CD4-positive, alpha-beta T cell treated with Interleukin-15 for 4 hours (primary cell): ENCODE measurements around the gene PTPRN2.
"Not testable (repeated sequence)": the region's sequence is repeated elsewhere in the genome, so short reads cannot be mapped to it uniquely, and the experiment has no call there.

Experiments used
- DNase-seq: peaks from one replicate; pipeline ENCODE4 v3.0.0-alpha.2; 2020; ENCODE audit warnings: low spot score

Gene PTPRN2

DNA sequence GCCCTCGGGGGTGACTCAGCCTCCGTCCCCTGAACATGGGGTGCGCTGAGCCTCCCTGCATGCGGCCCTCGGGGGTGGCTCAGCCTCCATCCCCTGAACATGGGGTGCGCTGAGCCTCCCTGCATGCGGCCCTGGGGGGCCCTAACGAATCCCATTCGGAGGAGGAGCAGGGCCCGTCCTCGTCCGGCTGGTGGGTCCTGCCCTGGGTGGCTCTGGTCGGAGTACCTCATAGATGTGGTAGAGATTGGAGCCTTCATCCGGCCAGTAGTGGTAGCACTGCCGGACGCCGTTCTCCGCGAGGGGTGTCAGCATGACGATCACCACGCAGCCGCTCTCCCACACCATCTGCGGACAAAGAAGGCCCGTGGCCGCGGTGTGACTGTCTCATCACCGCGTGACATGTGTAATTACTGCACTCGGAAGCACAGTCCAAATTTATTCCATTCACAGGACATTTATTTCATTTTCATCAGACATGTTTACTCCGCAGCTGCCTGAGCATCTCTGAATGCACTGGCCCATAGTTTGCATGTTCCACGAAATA is 1009.8 kb downstream of the PTPRN2 start:
- DNase-seq: no peak

DNA sequence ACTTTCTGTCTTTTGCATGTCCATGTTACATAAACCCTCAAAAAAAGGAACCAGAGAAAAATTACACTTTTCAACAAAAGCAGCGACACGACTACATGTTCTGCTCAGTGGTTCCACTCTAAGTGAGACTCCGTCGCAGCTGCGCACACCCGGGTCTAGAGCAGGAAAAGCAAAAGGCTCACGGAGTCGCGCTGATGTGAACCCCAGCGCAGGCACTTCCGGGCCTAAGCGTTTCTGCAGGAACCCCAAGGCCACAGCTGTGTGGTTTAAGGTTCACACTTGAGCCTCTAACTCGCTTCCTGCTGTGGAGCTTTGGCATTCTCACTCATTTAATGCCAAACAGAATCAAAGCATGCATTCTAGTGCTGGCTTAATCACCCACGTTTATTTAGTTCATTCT is 1010.6 kb downstream of the PTPRN2 start:
- no peak for DNase-seq

DNA sequence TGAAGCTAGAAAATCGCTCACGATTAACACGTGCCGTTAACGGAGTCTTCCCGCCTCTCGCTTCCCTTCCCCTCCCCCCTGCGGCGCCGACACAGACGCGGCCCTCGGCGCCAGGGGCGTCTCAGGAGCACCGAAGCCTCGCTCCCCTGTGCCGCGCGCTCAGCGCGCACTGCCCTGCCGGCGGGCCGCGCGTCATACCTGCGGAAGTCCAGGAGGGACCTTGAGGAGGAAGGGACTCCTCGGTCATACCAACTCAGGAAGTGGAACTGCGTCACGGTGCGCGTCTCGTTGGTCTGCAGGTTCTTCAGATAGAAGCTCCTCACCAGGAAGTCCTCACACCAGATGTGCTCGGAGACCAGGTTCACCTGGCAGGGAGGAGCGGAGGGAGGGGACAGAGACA is 1011.2 kb downstream of the PTPRN2 start:
- DNase-seq: peak; percentile 57

DNA sequence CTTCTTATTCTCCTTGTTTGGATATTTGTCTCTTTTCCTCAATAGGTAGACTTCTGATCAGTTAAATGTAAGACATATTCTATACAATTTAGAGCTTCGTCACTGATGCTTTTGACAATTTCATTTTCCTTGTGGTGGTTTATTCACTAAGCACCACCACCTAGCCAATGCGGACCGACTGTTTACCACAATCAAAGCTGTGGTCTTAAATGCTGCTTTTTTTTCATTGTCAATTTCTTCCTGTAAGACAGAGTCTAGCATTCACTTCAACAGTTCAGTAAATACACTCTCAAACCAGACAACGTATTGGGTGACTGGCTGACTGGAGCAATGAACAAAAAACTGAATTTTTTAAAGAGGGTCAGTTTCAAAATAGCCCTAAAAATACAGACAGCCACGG is 1011.8 kb downstream of the PTPRN2 start:
- DNase-seq: no peak

DNA sequence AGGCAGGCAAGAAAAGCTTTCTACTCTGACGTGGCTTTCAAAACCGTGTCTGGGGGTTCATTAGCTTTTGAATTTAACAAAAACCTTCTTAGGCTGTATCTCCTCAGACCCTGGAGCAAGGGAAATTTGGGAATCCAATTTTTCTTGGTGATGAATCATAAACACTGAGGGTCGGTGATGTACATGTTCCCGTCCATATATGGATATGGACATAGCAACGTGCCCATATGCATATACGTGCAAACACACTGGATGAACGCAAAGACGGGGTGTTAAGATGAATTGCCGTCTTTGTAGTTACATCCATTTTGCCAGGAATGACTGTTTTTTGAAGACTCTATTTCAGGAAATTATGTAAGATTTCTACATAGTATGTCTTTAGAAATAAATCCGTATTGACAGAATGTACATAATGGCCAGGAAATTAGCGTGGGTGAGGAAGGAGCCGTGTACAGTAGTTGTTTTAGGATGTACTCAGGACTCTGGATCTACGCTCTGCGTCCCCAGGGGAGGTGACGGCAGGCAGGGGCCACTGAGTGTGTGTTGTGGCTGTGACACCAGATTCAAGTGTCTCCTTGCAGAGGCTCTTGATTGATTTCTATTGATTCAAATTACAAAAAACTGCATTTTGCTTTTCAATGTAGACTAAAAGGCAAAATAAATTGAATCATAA is 1012.6 kb downstream of the PTPRN2 start:
- no peak for DNase-seq

DNA sequence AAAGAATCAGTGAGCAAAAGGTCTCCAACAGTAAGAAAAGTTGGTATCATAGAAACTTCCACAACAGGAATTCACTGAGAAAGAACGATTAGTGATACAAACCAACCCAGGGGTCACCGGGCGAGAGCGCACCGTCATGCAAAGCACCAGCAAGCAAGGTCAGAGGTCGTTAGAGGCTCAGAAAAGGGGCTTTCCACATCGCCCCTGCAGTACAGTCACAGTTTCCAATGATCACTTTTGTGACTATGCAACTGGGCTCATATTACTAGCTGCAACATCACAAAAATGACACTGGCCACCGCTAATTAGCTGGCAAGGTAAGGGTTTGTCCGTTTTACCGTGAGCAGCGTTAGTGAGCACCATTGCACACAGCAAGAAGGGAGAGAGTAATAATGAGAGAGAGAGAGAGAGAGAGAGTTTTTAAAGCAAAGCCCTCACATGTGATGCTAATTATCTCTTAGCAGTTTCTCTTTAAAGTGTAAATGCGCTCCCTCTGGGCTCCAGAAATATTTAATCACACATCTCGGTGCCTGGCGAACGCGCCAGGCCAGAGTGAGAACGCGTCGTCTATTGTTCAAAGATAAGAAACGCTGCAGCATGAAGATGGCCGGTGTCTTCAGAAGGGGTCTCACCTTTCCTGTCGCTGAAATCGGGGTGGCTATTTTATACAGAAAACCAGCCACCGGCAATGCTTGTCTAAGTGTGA is 1013.4 kb downstream of the PTPRN2 start:
- DNase-seq: no peak

DNA sequence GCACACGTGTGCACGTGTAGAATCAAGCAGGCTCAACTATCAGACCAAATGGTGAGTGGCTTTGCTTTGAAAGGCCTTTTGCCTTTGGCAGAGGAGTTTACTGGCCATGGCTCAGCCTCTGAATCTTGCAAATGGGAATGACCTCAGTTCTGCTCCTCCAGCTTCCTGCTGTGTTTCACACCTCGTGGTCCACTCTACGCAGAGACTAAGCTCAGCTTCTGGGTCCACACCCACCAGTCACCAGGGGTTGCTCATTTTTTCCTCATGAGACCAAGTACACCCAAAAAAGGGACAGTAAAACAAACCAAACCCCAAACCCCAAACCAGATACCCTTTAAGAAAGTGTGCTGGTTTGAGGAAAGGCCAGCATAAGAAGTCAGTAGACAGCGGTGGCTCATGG is 1014.4 kb downstream of the PTPRN2 start:
- DNase-seq: no peak

DNA sequence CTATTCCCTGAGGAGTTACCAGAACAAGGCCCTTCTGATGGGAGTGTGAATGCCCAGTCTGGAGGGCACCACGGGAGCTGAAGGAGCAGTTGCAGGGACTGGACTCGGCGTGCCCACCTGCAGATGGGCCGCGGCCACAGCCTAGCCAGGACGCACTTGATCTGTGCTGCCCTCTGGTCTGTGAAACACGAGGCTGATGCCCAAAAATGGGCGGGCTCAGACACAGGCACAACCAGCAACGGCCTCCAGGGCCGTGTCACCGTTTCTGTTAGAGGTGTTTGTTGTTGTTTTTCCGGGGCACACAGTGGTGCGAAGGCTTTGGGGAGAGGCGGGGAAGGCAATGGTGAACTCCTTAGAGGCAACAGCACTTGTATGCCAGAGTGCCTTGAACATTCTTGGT is 1015.0 kb downstream of the PTPRN2 start:
- no peak for DNase-seq

DNA sequence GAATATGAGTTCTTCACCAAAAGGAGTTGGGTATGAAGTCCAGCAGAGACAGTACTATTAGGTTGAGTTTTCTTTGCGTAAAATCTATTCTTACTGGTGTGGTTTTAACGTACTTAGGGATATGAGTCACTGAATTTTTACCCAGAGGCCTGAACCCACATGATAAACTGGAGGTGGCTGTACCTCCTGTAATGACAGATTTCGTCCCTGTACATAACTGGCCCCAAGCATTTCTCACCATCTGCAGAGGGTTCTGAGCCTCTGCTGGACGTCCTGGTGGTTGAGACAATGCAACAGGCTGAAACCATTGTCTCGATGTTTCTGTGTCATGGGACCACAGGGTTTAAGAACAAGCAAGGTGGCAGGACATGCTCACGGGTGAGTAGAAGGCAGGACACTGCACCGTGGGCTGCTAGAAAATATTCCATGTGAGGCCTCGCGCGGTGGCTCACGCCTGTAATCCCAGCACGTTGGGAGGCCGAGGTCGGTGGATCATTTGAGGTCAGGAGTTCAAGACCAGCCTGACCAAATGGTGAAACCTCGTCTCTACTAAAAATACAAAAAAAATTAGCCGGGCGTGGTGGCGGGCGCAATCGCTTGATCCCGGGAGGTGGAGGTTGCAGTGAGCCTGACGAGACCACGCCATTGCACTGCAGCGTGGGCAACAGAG is 1017.0 kb downstream of the PTPRN2 start:
- DNase-seq: no peak

DNA sequence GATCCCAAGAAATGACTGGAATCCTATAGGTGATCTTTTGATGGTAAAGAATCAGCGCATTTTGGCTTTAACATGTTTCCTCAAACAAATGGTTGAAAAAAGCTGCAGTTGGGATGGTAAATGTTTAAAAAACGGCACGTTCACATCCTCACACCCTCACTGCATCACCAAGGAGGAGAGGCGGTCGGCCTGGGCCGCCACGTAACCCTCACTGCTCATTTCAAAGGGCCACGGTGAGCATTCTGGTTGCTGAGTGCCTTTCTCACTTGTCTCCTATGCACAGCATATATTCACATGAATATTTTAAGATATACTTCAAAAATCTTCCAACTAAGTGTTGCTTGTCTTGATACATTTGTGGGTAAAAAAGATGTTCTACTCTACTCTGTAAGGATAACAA is 1017.7 kb downstream of the PTPRN2 start:
- no peak for DNase-seq

DNA sequence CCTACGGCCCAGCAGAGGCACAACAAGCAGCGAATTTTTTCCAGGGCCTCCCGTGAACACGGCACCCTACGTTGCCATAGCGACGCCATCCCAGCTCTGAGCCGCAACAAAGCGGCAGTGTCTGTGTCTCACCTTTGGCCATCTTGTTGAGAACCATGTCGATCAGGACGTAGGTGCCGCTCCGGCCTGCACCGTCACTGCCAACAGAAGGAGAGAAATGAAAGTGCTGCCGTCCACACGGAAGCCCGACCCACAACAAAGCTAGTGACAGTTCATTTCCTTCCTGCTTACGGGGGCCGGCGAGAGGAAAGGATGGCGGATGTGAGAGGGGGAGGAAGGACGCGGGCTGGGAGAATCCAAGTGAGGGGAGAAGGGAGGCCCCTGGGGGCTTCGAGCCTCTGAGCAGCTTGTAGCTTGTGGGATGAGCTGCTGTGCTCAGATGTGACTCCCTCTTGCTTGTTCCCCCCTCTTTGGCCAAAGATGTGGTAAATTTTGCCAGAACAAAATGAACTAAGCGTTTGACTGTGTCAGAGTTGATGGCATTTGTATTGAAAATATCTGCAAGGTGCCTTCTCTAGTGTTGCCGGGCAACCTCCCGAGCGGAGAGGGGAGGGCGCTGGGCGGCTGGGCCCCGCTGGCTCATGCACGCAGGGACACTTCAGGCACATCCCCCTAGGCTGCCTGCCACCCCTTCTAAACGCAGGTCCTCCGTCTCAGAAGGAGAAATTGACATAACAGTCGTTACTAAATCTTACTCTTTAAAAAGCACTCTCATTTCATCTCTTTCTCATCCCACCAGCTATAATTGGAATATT is 1018.6 kb downstream of the PTPRN2 start:
- DNase-seq: peak; percentile 47

DNA sequence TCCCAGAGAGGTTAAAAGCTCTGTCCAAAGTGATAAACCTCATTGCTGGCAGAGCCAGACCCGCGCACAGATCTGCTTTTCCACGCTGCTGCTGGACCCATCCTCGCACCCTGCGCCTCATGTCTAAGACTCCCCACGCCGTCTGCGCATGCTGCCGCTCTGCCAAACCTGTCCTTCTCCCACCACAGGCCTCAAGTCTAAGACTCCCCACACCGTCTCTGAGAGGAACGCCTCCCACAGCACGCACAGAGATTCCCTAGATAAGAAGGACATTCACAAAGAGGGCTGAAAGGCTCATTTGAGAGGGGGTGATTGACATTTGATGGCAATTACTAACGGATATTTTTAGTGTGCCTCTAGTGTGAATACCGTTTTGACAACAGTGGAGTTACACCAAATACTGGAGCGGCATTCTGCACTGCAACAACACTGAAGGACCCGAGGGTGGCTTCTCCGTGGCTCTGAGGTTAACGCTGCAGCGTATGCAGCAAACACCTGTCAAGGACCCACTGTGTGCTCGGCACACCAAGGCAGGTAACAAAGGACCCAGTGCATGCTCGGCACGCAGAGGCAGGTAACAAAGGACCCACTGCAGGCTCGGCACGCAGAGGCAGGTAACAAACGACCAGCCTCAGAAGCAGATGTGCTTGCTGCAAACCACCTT is 1019.4 kb downstream of the PTPRN2 start:
- DNase-seq: no peak

DNA sequence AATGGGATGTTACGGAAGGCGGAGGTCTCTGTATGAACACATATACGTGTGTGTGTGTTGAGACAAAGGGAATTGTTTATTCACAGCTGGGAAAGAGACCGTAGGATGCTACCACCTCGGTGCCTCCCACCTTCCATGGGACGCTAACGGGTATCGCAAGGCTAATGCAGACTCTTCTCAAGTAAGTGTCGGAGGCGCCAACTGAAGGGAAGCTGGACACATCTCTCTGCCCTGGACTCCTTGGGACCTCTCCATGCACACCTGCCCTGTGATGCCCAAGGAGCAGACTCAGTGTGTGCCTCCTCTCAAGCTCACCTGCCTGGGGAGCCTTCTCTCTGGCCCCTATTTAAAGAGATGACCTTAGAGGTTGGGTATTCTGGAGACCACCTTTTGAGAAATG is 1020.0 kb downstream of the PTPRN2 start:
- DNase-seq: no peak

DNA sequence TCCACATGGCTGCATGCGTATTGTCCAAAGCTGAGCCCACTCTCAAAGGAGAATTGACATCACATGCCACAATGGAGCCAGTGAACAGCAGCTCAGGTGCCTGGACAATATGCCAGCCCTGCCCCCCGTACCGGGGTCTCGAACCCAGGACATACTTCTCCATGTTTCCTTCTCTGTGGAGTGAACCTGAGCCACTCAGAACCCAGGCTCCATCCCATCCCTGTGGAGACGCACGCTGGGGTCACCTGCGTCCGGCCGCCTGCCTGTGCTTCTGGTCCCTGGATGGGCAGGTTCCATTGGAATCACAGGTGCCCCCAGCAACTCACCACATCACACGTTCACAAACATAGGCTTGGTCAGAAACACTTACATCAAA is 1021.0 kb downstream of the PTPRN2 start:
- no peak for DNase-seq

DNA sequence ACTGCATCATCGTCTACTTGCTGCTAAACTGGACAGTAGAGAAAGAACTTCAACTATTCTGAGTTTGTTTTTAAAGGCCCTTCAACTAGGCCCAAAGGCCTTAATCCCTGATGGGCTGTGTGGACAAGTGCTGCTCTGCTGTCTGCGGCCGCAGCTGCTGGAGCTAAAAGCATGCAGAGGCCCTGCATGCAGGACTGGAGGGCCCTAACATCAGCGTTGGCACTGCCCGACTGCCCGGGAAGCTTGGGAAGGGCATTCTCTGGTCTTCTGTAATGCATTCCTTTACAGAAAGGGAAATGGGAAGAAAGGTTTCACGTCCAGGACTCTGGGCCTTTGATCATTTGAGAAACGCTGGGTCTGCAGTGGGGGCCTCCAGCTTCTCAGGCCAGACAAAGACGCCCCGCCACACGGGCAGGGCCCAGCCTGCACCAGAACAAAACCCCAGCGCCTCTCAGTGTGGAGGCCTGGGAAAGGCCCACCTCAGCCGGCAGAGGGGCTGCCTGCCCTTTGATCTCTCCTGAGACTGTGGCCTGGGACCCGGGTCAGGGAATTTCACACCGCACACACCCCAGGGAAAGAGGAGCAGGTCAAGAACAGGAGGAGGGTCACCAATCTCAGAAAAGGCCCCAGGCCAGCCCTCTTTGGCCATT is 1021.5 kb downstream of the PTPRN2 start:
- DNase-seq: no peak

DNA sequence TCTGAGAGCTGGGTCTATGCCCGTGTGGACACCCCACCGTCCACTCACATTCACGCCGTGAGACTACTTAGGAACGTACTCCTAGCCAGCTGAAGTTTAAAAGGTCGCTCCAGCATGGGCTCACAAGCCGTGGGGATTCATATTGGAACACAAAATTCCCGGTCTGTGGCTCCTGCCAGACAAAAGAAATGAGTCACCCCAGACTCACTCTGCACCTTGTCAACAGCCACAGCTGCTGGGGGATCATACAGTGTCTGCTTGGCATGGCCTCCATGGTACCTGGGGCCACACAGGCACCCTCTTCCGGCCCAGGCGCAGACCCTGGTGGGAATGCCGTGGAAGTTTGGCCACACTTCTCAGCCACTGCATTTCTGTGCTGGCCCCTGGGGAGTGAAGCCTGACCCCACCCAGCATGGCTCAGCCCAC is 1022.4 kb downstream of the PTPRN2 start:
- no peak for DNase-seq

DNA sequence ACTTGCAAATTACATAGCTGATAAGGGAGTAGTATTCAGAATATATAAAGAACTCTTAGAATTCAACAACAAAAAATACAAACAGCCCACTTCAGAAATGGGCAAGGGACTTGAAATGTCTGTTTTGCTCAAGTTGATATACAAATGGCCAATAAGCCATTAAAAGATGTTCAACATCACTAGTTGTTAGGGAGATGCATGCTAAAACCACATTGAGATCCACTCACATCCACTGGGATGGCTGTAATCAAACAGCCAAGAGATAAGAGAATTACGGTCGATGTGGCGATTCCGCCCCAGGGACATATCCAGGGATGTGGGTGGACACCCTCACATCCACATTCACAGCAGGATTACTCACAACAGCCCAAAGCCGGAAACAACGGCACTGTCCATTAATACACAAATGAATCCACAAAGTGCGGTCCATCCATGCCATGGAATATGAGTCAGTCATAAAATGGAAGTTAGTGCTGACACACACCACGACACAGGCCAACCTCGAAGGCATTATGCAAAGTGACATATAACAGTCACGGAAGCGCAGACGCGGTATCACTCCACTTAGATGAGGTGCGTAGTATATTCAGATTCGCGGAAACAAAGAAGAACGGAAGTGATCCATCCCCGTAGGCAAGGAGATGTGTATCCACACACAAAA is 1023.0 kb downstream of the PTPRN2 start:
- no peak for DNase-seq

DNA sequence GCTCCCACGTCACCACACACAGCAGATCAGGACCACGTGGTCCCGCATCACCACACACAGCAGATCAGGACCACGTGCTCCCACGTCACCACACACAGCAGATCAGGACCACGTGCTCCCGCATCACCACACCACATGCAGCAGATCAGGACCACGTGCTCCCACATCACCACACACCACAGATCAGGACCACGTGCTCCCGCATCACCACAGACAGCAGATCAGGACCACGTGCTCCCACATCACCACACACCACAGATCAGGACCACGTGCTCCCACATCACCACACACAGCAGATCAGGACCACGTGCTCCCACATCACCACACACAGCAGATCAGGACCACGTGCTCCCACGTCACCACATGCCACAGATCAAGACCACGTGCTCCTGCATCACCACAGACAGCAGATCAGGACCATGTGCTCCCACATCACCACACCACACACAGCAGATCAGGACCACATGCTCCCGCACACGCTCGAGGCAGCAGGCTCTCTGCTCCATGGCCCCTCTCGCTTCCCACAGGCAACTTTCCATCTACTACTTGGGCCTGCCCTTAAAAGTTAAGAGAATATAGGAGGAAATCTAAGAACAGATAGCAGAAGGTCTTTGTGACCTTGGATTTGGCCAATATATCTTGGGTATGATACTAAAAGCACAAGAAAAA is 1024.0 kb downstream of the PTPRN2 start:
- not testable (repeated sequence) for DNase-seq

DNA sequence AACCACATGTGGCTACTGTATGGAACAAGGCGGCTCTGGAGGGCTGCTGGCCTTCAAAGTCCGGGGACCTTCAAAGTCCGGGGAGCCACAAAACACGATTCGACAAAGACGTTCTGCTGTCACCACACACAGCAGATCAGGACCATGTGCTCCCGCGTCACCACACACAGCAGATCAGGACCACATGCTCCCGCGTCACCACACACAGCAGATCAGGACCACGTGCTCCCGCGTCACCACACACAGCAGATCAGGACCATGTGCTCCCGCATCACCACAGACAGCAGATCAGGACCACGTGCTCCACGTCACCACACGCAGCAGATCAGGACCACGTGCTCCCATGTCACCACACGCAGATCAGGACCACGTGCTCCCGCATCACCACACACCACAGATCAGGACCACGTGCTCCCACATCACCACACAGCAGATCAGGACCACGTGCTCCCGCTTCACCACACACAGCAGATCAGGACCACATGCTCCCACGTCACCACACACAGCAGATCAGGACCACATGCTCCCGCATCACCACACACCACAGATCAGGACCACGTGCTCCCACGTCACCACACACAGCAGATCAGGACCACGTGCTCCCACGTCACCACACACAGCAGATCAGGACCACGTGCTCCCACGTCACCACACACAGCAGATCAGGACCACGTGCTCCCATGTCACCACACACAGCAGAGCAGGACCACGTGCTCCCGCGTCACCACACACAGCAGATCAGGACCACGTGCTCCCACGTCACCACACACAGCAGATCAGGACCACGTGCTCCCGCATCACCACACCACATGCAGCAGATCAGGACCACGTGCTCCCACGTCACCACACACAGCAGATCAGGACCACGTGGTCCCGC is 1024.9 kb downstream of the PTPRN2 start:
- not testable (repeated sequence) for DNase-seq
